ENCODE results near the gene SCYGR1. TPM values are rescaled to one million over a fixed set of nuclear protein-coding genes. Genes with fewer than 3 reads are reported as not detected.

SCYGR1 gene
- total and polyA plus RNA-seq, 2 of the 13 experiments (the other 11 are each of a cell fraction or from before 2014, with no cell fraction given) = not detected

DNA sequence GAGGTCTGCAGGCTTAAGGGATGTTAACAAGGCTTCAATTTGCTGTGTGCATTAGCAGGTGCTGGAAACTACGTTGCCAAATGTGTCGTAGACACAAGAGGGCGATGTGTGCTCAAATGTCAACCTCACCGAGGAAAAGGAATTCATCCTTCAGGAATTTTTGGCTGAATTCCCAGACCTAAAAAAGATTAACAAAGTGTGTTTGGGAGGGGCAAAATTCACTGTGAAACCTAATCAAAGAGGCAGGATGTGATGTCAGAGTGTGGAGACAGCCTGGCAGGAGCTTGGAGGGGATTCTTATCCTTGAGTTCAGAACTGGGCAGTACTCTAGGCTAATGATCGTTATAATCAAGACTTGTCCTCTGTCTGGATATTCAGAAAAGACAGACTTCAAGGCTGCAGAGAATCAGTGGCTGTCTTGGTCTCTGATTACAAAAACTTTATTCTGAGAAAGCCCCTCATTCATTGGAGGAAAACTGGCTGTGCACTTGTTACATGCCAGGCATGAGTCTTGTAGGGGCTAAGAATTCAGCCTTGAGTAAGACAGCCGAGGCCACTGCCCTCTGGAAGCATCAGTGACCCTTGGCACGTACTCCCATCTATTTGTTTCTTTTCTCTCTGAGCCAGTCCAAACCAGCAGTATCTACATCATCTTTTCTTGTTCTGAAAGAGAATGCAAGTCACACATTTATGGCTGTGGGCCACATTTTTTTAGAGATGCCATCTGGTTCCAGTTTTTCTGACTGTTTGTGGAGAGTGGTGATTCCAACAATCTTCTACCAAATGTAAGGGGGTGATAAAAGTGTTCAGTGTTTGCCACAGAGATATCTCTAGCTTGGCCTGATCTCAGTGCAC, 18.7 kb upstream of the SCYGR1 start (continued):
- TF ChIP-seq ZBTB4 (CRISPR knock-in tag; IDR thresholded peaks at IDR 0.05; ENCODE audit: borderline replicate concordance) = no peak
- TF ChIP-seq NRL (CRISPR knock-in tag; IDR thresholded peaks at IDR 0.05; ENCODE audit: borderline replicate concordance) = no peak
- no peak for TF ChIP-seq FOXM1 (CRISPR knock-in tag; IDR thresholded peaks at IDR 0.05)
- TF ChIP-seq ZNF800 (CRISPR knock-in tag; IDR thresholded peaks at IDR 0.05) = 0 out of 2 replicates have a peak, but pooled peaks have one; percentile 35
- no peak for TF ChIP-seq EED (CRISPR knock-in tag; IDR thresholded peaks at IDR 0.05)
- TF ChIP-seq FOXP1 (IDR thresholded peaks at IDR 0.05) = no peak
- TF ChIP-seq FOXP1 (CRISPR knock-in tag; IDR thresholded peaks at IDR 0.05) = peak; percentile 41; the same call in 1 of the 2 replicates
- TF ChIP-seq, protein P1, sequence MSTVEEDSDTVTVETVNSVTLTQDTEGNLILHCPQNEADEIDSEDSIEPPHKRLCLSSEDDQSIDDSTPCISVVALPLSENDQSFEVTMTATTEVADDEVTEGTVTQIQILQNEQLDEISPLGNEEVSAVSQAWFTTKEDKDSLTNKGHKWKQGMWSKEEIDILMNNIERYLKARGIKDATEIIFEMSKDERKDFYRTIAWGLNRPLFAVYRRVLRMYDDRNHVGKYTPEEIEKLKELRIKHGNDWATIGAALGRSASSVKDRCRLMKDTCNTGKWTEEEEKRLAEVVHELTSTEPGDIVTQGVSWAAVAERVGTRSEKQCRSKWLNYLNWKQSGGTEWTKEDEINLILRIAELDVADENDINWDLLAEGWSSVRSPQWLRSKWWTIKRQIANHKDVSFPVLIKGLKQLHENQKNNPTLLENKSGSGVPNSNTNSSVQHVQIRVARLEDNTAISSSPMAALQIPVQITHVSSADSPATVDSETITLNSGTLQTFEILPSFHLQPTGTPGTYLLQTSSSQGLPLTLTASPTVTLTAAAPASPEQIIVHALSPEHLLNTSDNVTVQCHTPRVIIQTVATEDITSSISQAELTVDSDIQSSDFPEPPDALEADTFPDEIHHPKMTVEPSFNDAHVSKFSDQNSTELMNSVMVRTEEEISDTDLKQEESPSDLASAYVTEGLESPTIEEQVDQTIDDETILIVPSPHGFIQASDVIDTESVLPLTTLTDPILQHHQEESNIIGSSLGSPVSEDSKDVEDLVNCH (CRISPR knock-in tag; IDR thresholded peaks at IDR 0.05) = no peak
- TF ChIP-seq, protein P2, sequence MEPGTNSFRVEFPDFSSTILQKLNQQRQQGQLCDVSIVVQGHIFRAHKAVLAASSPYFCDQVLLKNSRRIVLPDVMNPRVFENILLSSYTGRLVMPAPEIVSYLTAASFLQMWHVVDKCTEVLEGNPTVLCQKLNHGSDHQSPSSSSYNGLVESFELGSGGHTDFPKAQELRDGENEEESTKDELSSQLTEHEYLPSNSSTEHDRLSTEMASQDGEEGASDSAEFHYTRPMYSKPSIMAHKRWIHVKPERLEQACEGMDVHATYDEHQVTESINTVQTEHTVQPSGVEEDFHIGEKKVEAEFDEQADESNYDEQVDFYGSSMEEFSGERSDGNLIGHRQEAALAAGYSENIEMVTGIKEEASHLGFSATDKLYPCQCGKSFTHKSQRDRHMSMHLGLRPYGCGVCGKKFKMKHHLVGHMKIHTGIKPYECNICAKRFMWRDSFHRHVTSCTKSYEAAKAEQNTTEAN (CRISPR knock-in tag; conservative IDR thresholded peaks at IDR 0.05) = 0 out of 2 replicates have a peak, but pooled peaks have one; percentile 52
- TF ChIP-seq, protein P3, sequence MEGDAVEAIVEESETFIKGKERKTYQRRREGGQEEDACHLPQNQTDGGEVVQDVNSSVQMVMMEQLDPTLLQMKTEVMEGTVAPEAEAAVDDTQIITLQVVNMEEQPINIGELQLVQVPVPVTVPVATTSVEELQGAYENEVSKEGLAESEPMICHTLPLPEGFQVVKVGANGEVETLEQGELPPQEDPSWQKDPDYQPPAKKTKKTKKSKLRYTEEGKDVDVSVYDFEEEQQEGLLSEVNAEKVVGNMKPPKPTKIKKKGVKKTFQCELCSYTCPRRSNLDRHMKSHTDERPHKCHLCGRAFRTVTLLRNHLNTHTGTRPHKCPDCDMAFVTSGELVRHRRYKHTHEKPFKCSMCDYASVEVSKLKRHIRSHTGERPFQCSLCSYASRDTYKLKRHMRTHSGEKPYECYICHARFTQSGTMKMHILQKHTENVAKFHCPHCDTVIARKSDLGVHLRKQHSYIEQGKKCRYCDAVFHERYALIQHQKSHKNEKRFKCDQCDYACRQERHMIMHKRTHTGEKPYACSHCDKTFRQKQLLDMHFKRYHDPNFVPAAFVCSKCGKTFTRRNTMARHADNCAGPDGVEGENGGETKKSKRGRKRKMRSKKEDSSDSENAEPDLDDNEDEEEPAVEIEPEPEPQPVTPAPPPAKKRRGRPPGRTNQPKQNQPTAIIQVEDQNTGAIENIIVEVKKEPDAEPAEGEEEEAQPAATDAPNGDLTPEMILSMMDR (CRISPR knock-in tag; IDR thresholded peaks at IDR 0.05) = peak; percentile 98
- peak; percentile 81; the same call in 1 of the 2 replicates for TF ChIP-seq ZNF503 (CRISPR knock-in tag; IDR thresholded peaks at IDR 0.05)
- peak; percentile 83; the same call in 1 of the 2 replicates for TF ChIP-seq CBX5 (CRISPR knock-in tag; IDR thresholded peaks at IDR 0.05; ENCODE audit: borderline replicate concordance)
- TF ChIP-seq, protein P4, sequence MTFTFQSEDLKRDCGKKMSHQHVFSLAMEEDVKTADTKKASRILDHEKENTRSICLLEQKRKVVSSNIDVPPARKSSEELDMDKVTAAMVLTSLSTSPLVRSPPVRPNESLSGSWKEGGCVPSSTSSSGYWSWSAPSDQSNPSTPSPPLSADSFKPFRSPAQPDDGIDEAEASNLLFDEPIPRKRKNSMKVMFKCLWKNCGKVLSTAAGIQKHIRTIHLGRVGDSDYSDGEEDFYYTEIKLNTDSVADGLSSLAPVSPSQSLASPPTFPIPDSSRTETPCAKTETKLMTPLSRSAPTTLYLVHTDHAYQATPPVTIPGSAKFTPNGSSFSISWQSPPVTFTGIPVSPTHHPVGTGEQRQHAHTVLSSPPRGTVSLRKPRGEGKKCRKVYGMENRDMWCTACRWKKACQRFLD (CRISPR knock-in tag; IDR thresholded peaks at IDR 0.05; ENCODE audit: borderline replicate concordance) = no peak

All from HepG2 (cell line).